SH-SY5Y (cell line): ENCODE data around the gene ACIN1.

ENCODE experiments used
- GATA2 ChIP-seq: IDR thresholded peaks from 2 replicates; pipeline ENCODE4 v1.6.1; 2011; ENCODE audit warnings: mild to moderate bottlenecking, low read depth, low read length
- GATA3 ChIP-seq: IDR thresholded peaks from 2 replicates; pipeline ENCODE4 v1.6.1; 2011; ENCODE audit warnings: low read depth, mild to moderate bottlenecking, low read length, moderate library complexity

Gene ACIN1

DNA sequence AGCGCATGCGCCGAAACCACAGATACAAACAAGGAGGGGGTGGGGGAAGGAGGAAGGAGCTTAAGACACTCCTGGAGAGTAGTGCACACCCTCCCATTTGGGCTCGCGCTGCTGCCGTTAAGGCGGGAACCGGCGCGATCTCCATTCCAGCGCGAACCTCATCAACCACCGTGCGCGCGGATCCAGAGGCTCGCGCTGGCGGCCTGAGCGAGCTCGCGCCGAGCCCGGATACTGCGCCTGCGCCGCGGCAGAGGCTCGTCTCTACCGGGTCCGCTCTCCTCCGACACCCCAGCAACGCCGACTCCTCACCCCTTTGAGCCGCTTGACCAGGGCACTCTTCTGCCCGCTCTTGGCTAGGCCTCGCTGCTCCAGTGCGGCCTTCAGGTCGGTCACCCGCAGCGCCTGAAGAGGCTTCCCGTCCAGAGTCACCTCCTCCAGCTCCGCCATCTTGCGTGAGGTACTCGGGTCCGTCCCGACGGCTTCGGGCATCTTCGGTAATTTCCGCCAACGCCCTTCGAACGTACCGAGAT lies at the start of gene ACIN1:
Gene ACIN1 (minus strand): TSS at position 471 of the 530 bp plus-strand sequence. CDS start 24 bp downstream, at position 447.
- no peak for TF ChIP-seq GATA2
- no peak for TF ChIP-seq GATA3

DNA sequence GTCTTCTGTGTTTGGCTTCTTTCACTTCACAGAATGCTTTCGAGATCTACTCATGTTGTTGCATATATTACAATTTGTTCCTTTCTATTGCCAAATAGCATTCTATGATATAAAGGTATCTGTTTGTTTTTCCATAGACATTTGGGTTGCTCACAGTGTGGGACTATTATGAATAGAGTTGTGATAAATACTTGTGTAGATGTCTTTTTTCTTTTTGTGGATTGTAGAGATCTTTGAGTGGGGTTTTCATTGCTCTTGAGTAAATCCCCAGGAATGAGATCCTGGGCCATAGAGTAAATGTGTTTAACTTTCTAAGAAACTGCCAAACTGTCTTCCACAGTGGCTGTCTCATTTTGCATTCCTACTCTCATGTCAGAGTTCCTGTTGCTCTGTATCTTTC lies 49.0 kb upstream of the ACIN1 start:
- no peak for TF ChIP-seq GATA3
- TF ChIP-seq GATA2, result no peak

DNA sequence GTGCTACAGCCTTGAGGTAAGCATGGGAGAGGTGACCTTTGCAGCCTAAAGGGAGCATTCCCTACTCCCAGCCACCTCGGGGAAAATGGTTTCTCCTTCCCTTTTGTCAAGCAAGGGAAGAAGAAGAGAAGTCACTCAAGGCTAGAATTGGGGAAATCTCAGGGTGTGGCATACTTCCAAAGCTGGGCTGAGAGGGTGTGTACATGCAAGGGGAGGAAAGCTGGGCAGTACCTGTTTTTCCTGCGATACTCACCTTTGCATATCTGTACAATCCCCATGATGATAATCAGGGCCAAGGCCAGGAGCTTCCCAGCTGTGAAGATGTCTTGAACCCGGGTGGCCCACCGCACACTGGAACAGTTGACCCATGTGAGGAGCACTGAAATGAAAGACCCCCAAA lies 47.9 kb upstream of the ACIN1 start:
- TF ChIP-seq GATA2 (no peak), GATA3 (no peak)

DNA sequence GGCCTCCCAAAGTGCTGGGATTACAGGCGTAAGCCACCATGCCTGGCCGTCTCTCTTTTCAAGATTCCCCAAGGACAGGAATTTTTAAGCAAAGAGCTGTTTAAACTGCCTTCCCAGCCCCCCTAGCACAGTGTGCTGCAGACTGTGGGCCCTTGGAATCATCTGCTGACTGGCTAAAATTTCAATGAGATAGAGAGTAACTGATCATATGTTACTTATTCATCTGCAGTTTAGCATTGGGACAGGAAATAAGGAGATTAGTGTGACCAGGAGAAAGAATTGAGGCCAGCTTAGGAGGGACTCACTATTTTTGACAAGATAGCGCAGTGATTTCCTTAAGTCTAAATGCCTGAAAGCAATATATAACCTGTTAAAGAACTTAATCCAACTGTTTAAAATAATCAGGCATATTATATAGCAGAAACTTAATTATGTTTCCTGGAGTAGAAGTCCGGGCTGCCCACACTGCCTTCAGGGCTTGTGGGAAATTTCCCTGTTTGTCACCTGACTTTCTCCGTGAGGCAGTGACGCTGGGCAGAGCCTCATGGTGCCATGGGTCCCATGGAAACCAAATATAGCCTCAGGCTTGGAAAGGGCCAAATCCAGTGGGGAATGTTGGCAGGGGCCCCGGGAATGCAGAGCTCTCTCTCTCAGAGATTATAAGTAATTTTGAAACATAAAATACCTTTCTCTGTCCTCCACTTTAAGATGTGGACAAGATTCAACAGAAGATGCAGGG lies 46.9 kb upstream of the ACIN1 start:
- TF ChIP-seq GATA2 (no peak), GATA3 (no peak)

DNA sequence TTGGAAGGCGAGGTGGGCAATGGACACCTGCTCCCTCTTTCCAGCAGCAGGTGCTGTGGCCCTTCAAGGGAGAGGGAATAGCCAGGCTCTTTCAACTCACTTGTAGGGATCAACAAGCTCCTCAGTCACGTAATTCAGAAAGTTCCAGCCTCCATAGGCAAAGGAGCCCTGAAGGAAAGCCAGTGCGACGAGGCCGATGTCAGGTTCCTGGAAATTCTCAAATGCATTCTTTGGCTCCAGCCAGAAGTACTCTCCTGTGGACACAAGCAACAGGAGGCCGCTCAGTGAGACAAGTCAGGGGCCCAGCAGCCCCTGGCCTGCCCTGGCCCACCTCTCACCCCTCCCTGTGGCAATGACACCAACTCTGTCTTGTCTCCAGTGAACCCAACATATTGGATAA lies 45.4 kb upstream of the ACIN1 start:
- TF ChIP-seq GATA2 (no peak), GATA3 (no peak)

- TF ChIP-seq GATA3 (no peak), GATA2 (no peak)
Measured at GRCh38 chr14:23139874-23140273, 44.9 kb upstream of the ACIN1 start.

DNA sequence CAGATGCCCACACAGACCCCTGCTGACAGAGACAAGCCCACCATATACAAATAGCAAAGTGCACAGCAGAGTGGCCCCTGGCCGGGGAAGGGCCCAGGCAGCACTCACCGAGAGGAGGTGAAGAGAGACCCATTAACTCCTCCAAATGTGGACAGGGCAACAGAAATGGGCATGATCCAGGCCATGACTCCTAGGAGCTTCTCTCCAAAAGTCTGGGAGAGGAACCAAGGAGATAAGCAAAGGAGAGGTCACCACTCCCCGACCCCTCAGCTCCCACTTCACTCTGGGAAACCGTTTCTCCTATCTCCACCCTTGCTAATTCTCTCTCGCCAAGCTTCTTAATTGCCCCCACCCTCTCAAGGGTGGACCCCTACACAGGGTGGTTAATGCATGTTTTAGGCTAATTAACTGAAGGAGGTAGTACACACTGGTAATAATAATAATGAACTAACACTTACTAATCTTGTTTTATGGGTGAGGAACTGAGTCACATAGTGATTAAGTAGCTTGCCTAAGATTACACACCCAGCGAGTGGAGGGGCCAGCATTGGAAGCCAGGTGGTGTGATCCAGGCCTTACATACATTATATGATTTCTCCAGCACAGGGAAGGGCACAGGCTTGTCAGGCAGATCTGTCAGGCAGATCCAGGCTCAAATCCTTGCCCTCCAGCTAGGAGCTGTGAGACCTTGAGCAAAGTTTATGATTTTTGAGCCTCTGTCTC lies 43.0 kb upstream of the ACIN1 start:
- TF ChIP-seq GATA3 (no peak), GATA2 (no peak)

DNA sequence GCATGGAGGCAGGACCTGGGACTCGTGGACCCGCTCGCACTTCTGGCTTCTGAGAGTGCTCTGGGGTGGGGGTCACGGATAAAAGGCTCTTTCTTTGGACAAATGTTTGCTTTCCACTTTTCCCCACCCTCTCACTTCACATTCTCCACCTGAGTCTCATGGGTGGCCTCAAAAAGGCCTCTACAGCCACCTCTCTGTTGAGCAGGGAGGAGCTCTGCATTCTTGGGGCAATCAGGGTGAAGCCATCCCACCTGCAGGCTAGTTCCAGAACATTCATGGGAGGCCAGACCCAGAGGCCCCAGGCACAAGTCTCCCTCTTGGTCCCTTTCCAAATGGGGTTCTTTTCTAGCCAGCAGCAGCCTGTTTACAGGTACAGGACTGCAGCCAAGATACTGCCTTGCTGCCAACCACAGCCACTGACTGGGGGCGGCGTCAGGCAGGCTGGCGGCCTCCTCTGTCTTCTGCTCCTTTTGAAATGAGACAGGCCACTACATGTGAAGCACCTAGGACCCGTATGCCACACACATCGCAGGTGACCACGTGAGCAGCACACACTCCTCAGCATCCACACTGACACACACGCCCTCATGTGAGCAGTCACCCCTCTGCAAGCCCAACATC lies 42.4 kb upstream of the ACIN1 start:
- no peak for TF ChIP-seq GATA3

DNA sequence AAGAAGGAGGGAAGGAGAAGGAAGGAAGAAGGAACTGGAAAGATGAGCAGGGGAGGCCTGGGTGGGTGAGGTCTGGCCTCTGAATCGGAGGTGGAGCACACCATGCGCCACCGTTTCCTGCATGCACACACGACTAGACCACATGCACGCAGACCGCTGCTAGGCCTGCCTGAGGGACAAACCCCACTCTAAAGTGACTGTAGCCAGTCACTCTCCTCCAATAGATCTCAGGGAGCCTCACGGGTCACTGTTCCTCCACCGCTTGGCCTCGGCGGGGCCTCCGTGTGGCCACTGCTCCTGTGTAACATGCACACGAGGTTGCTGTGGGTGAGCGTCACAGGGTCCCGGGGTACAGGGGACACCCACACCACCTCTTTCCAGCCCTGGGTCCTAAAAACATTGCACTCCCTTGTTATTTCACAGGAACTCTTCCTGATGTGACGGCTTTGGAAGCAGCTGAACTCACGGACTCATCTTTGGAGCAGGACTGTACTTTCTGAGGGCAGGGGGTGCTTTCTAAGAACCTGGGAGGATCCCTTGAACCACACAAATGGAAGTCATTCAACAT lies 41.7 kb upstream of the ACIN1 start:
- TF ChIP-seq GATA2 (no peak), GATA3 (no peak)

- TF ChIP-seq GATA3 (no peak), GATA2 (no peak)
Measured at GRCh38 chr14:23132970-23133369, 38.0 kb upstream of the ACIN1 start.

- no peak for TF ChIP-seq GATA3
- no peak for TF ChIP-seq GATA2
Measured at GRCh38 chr14:23131482-23131881, 36.5 kb upstream of the ACIN1 start.

DNA sequence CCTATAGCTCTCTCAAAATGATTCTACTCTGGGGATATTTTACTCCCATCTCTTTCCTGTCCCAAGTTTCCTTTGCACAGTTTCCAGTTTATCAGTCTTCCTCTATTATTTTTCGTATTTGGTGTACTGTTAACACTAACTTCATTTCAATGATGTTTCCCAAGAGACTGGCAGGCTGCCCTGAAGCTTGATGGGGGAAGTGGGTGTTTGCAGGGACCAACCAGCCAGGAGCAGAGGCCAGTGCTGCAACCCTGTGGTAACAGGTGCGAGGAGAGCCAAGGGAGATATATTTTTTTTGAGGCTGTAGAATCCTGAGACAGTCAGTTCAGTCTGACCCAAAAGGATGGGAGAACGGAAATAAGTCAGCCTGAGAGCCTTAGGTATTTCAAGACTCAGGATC lies 35.9 kb upstream of the ACIN1 start:
- no peak for TF ChIP-seq GATA2
- no peak for TF ChIP-seq GATA3

DNA sequence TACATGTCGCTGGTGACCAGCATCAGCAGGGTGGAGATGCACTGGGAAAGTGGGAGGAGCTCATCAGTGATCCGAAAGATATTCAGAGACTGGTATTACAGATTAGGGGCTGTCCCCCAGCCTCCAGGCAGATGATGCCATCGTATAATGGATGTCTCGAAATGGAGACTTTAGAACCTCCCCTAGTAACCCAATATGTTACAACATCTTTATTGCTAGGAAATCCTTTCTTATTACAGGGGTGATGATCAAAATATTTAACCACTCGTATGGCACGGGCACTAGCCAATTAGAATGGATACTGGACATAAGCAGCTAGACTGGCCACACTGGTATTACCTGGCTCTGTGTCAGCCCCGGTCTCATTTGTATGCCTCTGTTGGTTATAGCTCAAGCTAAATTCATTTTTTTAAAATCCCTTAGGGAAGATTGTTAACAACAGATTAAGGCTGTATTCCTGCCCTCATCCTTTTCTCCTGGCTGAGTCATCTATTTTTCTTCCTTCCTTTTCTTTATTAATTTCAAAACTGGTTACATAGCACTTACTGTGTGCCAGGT lies 34.9 kb upstream of the ACIN1 start:
- TF ChIP-seq GATA3 (no peak), GATA2 (no peak)
